ENCODE data around the gene C1QTNF6. TPM values are rescaled to one million over a fixed set of nuclear protein-coding genes. Genes with fewer than 3 reads are reported as not detected.

The C1QTNF6 gene
- total and polyA plus RNA-seq, 2 donors (not counting 3 experiments of a cell fraction or from before 2014, with no cell fraction given) = 20.2 to 27.6 TPM

- DNase-seq (ENCODE audit: low read depth, low spot score) = no peak
- TF ChIP-seq POLR2AphosphoS5 (IDR thresholded peaks at IDR 0.05; ENCODE audit: insufficient read depth, low read depth, low read length) (no peak), GATA2 (IDR thresholded peaks at IDR 0.05; ENCODE audit: insufficient read depth, insufficient read length, low read depth, low read length) (no peak), POLR2A (IDR thresholded peaks at IDR 0.05; ENCODE audit: low read depth, low read length) (no peak), FOS (IDR thresholded peaks at IDR 0.05; ENCODE audit: borderline replicate concordance, insufficient read depth, low read length) (no peak), MAX (IDR thresholded peaks at IDR 0.05; ENCODE audit: insufficient read depth, insufficient read length) (no peak), EZH2 (IDR thresholded peaks at IDR 0.05; ENCODE audit: borderline replicate concordance, low read depth, low read length, severe bottlenecking) (no peak), MYC (IDR thresholded peaks at IDR 0.05; ENCODE audit: low read depth, low read length) (no peak), CTCF (IDR thresholded peaks at IDR 0.05; ENCODE audit: extremely low read depth in 1 of 2, insufficient read depth in 1 of 2, low read depth in 1 of 2, low read length in 2 of 2) (no peak), JUN (IDR thresholded peaks at IDR 0.05; ENCODE audit: borderline replicate concordance, insufficient read depth, insufficient read length, low read depth) (no peak)
- H3K36me3 ChIP-seq (ENCODE audit: control insufficient read depth in 2 of 2, extremely low read depth in 1 of 2, insufficient read depth in 2 of 2, low read length in 2 of 2) = no peaks in the 10 kb centered on the region
- no peak overlapping the region for H3K27ac ChIP-seq (ENCODE audit: insufficient read depth, low read depth, low read length)
- no peak overlapping the region for H2AFZ ChIP-seq (ENCODE audit: low read depth, low read length)
- ChIA-PET POLR2A (no interaction called here), CTCF (interaction anchor here (1.5 to 1.9 kb wide), 2 partner anchors 13 to 16 kb away, joined by 5 read pairs; no protein-coding TSS in a partner anchor)
- no peak overlapping the region for H3K9ac ChIP-seq (replicated peaks; ENCODE audit: extremely low read depth, insufficient read depth, low read length)
- no peaks in the 10 kb centered on the region for H3K9me1 ChIP-seq (replicated peaks; ENCODE audit: control insufficient read depth, extremely low read depth, insufficient read depth, low read length)
- no peaks in the 10 kb centered on the region for H3K79me2 ChIP-seq (ENCODE audit: control insufficient read depth, insufficient read depth, low read length)
- H3K4me1 ChIP-seq (ENCODE audit: control insufficient read depth, extremely low read depth, insufficient read depth, low read length) = peaks cover 25% of the 10 kb centered on the region
- no peaks in the 10 kb centered on the region for H3K9me3 ChIP-seq (replicated peaks; ENCODE audit: control insufficient read depth, insufficient read depth, low read length)
- dilution Hi-C loops (cut with MboI; ENCODE audit: extremely low pct_ligation_motif_present, low sequenced_read_pairs) (no loop called here), intact Hi-C loops (cut with micrococcal nuclease) (no loop called here)
- no peaks in the 10 kb centered on the region for H3K27me3 ChIP-seq (ENCODE audit: control insufficient read depth in 2 of 2, insufficient read depth in 2 of 2, low read length in 2 of 2)
- no peak overlapping the region for H3K4me2 ChIP-seq (ENCODE audit: insufficient read depth, low read length)
- no peak for FAIRE-seq
- no peak overlapping the region for H3K4me3 ChIP-seq (replicated peaks in 1 of 3; ENCODE audit: insufficient read depth in 1 of 3, low read depth in 1 of 3, low read length in 3 of 3)
- no TSS peak for BruUV-seq (replicated peaks)
- H4K20me1 ChIP-seq (replicated peaks; ENCODE audit: control insufficient read depth, extremely low read depth, insufficient read depth, low read length) = no peaks in the 10 kb centered on the region
These were observed 4.3 kb downstream of the C1QTNF6 start for GRCh38 chr22:37183432-37184379.

Measured in endothelial cell of umbilical vein (primary cell).